Coronary artery (tissue), 2 donors: ENCODE results near the gene TMEM238L.

ENCODE experiments used
- DNase-seq: peaks from one replicate; pipeline ENCODE4 v3.0.0-alpha.2; 2017; ENCODE audit warnings: low spot score
- H3K27ac ChIP-seq, 2 donors: fragments of 200-600 bp; sonication (generic); one replicate each; pipeline ENCODE4 v1.5.1; 2016 to 2019
- H3K4me3 ChIP-seq: fragments of 200-600 bp; sonication (generic); 2 replicates; pipeline ENCODE4 v1.5.1; 2016; ENCODE audit warnings: mild to moderate bottlenecking, moderate library complexity
- CTCF ChIP-seq: fragments of 200-600 bp; sonication (generic); IDR thresholded peaks from one replicate; pipeline ENCODE4 v1.5.1; 2019; ENCODE audit warnings: antibody characterized with exemption

TMEM238L gene

GRCh38 chr17:10750210-10750609 is 53.7 kb downstream of the TMEM238L start:
- no peak overlapping the region for H3K27ac ChIP-seq
- no peak for TF ChIP-seq CTCF
- H3K4me3 ChIP-seq: no peak overlapping the region
- no peak for DNase-seq

GRCh38 chr17:10748531-10749181 is 55.2 kb downstream of the TMEM238L start:
- Histone ChIP-seq H3K27ac (no peak overlapping the region), H3K4me3 (no peak overlapping the region)
- no peak for TF ChIP-seq CTCF
- DNase-seq: no peak

GRCh38 chr17:10745231-10745630 is 58.7 kb downstream of the TMEM238L start:
- DNase-seq: no peak
- Histone ChIP-seq H3K27ac (peak overlapping the region in 1 of 2 donors; percentile 19), H3K4me3 (no peak overlapping the region)
- TF ChIP-seq CTCF: no peak
